HUDEP-2 (cell line): Measurements from ENCODE around the gene LRRC8D.
"Not testable (repeated sequence)": the region's sequence is repeated elsewhere in the genome, so short reads cannot be mapped to it uniquely, and the experiment has no call there.

Experiments used
- DNase-seq, 76 experiments: peaks; one replicate each; lab custom pipeline; 2025; ENCODE audit not compliant: unreplicated experiment in 76 of 76; lab: John Stamatoyannopoulos, UW

LRRC8D gene

DNA sequence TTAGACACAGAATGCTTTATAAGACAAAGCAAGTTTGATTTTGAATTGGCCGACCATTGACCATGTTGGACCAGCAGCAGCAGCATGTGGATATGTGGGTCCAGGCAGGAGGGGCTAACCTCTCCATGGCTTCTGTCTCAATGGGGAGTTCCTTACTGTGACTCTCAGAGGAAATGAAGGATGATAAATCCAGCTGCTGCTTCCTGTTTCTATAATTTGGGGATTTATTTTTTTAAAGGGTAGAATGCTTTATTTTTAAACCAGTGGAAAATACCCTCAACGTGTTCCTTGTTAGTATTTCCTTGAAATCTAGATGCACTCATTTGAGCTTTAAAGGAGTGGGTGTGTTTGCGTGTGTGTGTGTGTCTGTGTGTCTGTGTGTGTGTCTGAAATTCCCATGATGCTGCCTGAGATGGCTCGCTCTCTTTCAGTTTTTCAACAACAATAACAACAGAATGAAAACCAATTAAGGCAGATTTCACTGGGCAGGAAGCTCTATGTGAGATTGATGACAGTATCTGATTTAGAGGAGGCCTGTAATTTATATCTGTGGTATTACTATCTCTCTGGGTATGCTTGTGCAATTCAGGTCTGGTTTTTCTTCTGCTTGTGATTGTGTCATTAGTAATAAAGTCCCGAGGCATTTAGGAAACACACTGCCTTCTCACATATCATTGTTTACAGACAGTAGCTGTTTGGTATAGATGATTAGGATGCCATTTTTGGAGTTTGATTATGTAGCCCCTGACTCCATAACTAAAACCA, 88.0 kb downstream of the LRRC8D start:
- no peak for DNase-seq

DNA sequence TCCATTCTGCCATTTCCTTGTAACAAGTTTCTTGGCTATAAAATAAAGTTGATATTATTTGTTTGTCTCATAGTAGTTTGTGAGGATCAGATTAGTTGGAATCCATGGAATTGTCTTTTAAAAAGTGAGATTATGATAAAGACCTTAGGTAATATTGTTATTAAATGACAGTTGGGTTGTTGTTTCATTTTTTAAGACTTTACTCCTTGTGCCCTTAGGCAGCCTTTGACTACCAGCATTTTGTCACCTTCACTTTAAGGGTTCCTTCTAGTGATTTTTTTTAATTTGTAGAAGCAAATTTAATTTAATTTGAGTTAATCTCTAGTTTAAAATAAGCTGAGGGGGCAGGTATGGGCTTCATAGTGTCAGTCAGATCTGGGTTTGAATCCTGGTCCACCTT, 89.4 kb downstream of the LRRC8D start:
- DNase-seq: no peak

DNA sequence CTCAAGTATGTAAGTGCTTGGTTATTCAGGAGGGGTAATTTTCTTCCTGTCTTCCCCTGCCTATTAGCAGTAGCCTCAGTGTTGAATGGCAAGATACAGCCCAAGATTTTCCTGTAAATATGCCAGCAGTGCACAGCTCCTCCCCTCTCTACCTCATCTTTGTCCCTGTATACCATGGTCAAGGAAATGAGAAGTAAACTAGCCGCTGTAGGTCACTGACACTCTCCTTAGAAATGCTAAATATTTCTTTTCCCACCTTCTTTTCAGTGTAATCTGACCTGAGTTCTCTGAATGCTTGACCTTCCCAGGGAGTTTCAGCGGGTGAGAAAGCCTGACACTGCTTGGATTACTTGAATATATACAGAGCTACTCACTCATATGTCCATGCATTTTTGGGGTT, 89.9 kb downstream of the LRRC8D start:
- DNase-seq: no peak

DNA sequence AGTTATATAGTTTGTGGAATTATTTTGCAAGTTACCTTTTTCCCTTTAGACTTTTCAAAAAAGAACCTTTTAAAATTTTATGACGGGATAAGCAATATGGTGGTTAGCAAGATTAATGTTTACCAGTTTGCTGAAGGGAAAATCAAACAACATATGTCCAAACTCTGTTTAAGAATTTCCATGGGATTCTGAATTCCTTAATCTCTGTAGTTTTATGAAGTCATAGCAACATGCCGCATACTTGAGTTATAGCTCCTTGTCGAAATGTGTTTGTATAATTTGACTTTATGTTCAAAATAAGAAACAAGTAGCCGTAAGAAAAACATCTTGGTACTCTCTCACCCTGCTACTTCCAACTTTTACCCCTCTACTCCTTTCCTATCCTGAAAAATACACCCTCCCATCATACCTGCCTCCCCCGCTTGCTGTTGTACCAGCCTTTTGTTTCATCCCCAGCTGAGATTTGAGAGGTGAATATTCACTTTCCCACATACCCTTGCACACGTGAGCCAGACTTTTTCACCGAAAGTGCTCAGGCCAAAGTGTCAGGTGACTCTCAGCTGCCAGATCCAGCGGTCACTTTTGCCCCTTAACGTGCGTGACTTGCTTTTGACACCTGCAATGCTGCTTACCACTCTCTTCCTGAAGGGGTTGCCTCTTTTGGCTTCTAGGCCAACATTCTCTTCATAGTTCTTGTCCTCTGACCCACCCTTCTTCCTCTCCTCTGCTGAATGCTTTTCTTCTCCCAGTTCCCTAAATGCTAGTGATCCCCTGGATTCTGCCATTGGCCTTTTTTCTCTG, 90.6 kb downstream of the LRRC8D start:
- no peak for DNase-seq

DNA sequence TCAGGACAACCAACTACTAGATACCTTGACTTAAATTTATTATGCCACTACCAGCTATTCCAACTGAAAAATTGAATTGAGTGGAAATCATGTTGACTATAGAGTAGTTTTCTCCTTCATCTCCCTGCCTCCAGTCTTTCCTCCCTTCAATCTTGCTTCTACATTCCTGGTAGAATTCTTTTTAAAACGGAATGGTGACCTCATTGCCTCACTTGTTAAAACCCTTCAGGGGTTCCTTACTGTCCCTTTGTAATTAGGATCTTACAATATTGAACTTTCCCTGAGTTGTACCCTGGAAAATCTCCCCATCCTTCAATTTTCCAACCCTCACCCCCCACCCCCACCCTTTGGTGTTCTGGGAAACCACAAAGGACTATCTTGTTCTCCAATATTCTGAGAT, 91.2 kb downstream of the LRRC8D start:
- no peak for DNase-seq

DNA sequence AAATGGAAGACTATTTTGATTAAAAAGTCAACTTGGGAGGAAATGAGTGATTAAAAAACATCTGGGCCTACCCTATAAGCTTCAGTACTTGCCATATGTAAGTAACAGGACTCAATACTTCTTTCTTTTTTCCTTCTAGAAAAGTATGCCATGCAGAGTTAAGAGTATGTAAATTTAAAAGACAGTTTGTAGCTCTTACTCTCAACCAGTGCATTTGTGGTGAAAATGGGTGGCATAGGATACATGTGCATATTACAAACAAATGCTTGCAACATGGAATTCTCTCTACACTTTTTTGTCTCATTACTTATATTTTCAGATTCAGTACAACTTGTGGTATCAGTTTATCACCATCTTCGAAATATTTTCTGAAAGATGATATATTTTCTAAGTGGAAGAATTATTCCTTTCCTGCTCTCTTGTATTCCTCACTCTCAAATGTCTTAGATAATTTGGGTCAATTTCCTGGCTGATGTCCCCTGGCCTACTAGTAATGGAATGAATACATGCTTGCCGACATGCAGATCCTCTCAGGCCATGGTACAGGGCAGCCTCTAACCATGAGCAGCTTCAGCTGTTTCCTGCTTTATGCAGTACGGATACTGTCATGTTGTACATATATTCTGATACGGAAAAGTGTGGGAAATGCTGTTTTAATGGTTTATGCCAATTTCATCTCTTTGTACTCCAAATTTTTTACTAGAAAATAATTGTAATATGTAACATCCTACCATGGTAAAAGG, 92.7 kb downstream of the LRRC8D start:
- no peak for DNase-seq

DNA sequence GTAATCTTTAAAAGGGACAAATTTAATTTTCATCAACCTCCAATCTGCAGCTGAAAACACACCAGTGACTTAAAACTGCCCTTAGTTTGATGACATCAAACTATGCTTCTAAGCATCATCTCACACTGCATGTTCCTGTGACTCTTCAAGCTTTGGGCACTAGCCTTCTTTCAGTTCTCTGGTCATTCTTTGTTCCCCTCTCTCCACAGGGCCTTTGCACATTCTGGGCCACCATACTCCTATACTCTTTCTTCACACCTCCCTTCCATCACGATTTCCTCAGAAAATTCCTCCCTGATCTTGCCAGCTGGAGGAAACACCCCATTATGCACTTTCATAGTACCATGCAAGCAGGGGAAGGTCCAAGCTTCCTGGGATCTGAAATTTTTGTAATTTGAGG, 96.5 kb downstream of the LRRC8D start:
- no peak for DNase-seq

DNA sequence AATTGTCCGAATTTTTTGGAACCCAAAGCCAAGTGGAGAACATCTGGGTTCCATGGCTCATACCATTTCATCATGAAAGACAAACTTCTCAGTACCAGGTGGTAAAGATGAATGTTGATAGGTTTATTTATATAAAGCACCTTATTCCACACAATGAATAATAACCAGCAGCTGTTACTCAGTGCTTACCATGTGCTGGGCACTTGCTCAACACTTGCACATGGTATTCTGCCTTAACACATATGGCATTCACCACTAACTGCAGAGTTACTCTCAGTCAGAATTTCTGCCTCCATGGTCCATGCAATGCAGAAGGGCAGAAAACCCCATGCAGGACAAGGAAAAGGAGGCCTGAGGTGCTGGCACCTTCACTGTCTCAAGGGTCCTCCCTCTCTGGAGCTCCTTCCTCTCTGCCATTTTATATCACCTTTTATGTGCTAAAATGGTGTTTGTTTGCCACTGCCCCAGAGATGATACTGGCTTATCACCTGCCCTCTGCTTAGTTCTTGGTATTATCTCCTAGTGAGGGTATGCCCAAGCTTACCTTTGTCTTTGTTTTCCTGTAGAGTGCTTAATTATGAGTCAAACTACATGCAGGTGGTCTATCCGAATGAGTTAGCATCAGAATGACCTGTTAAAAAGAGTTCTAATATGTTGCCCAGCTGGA, 97.4 kb downstream of the LRRC8D start:
- DNase-seq: no peak

- DNase-seq: no peak
Measured at GRCh38 chr1:89918794-89919155, 97.9 kb downstream of the LRRC8D start.

- DNase-seq: no peak
Measured at GRCh38 chr1:89919174-89919573, 98.3 kb downstream of the LRRC8D start.

DNA sequence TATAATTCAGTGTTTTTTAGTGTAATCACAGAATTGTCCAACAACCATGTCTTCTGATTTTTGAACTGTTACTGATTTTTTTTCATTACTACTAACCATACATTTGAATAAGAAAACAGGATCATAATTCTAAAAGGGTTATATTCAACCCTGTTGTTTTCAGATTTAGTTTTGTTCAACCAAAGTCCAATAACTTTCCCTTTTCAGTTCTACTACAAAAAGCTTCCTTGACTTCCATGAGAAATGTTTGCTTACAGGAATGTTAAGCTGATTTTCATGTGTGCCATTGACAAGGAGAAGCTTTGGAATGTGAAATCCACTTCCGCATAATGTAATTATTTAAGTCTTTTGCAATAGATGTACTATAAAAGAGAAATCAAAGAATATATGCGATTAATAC, 102.1 kb downstream of the LRRC8D start:
- DNase-seq: no peak

DNA sequence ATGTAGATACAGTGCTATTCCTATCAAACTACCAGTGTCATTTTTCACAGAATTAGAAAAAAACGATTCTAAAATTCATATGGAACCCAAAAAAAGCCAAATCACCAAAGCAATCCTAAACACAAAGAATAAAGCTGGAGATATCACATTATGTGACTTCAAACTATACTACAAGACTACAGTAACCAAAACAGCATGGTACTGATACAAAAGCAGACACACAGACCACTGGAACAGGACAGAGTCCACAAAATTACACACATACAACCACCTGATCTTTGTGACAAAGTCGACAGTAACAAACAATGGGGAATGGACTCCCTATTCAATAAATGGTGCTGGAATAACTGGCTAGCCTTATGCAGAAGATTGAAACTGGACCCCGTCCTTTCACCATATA, 102.7 kb downstream of the LRRC8D start:
- no peak for DNase-seq

GRCh38 chr1:89924075-89924474, 103.2 kb downstream of the LRRC8D start:
- DNase-seq: not testable (repeated sequence)

DNA sequence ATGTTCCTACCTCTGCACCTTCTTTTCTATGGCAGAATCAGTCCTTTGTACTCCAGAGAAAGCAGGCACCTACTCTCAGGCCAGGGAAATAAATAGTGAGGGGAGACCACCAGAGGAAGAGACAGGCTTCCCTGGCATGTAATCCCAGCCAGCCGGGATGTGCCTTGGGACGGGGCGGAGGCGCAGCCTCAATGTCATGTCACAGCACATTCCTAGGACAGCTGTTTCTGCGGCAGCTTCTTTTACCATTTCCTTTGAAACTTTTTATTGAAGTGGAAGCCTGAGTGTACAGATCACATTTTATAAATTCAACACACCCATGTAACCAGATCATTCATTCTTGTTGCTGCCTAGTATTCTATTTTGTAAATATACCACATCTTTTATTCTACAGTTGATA, 106.2 kb downstream of the LRRC8D start:
- no peak for DNase-seq

DNA sequence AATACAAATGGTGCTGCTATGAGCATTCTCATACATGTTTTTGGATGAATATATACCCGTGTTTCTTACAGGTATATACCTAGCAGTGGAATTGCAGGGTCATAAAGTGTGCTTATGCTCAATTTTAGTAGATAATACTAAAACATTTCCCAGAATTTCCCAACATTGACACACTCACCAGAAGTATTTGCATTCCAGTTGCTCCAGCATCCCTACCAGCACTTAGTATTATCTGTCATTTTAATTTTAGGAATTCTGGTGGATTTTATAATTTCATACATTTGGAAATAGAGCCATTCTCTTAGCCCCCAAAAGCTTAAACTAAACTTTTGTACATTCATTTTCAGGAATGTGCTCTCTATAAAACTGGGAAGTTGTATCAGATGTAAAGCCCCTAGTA, 106.6 kb downstream of the LRRC8D start:
- no peak for DNase-seq

DNA sequence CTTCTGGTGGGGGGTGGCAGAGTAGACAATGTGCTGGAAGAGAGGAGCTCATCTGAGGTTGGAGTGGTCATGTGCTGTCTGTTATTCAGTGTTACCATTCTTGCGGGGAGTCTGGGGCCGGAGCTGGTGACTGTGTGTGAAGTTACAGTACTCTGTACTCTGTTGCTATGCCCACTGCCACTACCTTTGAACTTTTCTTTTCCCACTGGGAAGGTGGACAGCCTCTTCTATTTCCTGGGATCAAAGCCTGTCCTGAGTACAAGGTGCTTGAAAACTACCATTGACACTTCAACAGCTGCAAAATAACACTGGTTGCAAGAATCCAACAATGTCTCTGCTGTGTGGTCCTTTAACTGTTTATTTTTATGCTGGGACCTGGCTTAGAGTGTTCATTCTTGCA, 107.7 kb downstream of the LRRC8D start:
- DNase-seq: no peak

DNA sequence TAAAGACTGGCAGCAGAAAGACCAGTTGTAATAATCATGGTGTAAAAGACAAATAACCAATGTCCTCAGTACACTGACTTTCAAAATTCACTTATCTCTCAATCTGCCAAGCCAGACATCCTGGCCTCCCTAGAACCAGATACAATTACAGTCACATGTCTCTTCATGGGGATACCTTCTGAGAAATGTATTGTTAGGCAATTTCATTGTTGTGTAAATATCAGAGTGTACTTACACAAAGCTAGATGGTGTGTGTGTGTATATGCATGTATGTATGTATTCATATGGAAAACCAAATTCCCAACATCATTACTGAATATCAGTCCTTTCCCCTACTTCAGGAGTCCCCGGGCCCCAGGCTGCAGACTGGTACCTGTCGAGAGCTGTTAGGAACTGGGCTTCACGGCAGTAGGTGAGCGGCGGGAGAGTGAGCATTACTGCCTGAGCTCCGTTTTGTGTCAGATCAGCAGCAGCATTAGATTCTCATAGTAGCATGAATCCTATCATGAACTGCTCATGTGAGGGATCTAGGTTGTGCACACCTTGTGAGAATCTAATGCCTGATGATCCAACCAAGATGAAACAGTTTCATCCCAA, 108.7 kb downstream of the LRRC8D start:
- peak in 1 of 76 experiments; percentile 9 for DNase-seq

DNA sequence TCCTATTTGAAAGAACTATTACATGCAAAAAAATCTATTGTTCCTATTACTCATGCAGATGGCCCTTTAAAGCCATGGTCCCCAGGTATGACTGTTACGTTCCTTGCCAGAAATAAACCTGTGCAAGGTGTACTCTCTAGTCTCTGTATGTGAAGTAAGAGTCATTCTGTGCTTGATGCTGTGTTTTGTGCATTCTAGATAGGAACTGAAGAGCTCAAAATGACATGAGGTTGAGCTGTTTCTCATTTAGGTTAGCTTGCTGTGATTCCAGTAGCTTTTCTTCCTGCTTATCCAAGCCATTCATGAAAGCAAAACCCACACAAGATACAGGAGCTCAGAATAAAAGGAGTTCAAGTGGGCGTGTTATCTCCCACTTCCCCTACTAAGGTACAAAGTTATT, 109.7 kb downstream of the LRRC8D start:
- DNase-seq: no peak

DNA sequence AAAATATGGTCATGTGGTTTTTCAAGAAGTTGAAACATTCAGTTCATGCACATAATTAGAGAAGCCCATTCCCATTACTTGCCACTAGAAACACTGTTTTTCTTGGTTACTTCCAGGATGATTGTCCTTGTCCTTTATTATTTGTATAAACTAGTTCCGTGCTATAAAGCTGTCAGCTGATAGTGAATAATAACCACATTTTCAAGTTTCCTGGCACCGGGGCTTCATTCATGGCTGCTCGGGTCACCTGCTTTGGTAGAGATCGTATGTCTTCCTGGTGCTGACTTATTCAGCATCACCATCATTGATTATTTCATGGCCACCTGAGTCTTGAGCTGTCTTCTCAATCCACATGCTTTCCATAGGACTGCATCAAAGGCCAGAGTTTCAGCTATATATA, 111.1 kb downstream of the LRRC8D start:
- no peak for DNase-seq

- DNase-seq: no peak
Measured at GRCh38 chr1:89932598-89933364, 111.9 kb downstream of the LRRC8D start.
